K562 (cell line): ENCODE results near the gene SLC12A4. TPM values are rescaled to one million over a fixed set of nuclear protein-coding genes. Genes with fewer than 3 reads are reported as not detected.

ENCODE experiments used
- ATF3 ChIP-seq, 2 experiments: fragments of 450-650 bp in 1 of 2; sonication (generic) in 1 of 2; formaldehyde crosslinking in 1 of 2; IDR thresholded peaks in 1 of 2; conservative IDR thresholded peaks in 1 of 2; 2 replicates each; pipeline versions ENCODE4 v1.6.1 to v1.8.1; 2016 to 2023; ENCODE audit warnings: mild to moderate bottlenecking in 2 of 2, moderate library complexity in 2 of 2, inconsistent platforms in 1 of 2, missing genetic modification reagents in 1 of 2
- CEBPG ChIP-seq, 3 experiments: fragments of 200-800 bp in 1 of 3; sonication (Bioruptor generic) in 1 of 3; sonication (generic) in 1 of 3; formaldehyde crosslinking in 1 of 3; IDR thresholded peaks in 2 of 3; conservative IDR thresholded peaks in 1 of 3; 2 replicates each; pipeline versions ENCODE4 v1.6.1 to v1.8.0; 2016 to 2022; ENCODE audit warnings: missing compliant biosample characterization in 2 of 3, missing genetic modification characterization in 2 of 3, mild to moderate bottlenecking in 1 of 3, missing genetic modification reagents in 1 of 3
- CEBPZ ChIP-seq: fragments of 150-350 bp; IDR thresholded peaks from 2 replicates; pipeline ENCODE4 v1.6.1; 2014; ENCODE audit warnings: low read depth, mild to moderate bottlenecking, low read length, borderline replicate concordance
- EP400 ChIP-seq: fragments of 450-650 bp; IDR thresholded peaks from 2 replicates; pipeline ENCODE4 v1.6.1; 2017; ENCODE audit warnings: antibody characterized with exemption, mild to moderate bottlenecking, moderate library complexity
- HDAC3 ChIP-seq: fragments of 450-650 bp; IDR thresholded peaks from 2 replicates; pipeline ENCODE4 v1.6.1; 2018; ENCODE audit warnings: borderline replicate concordance, mild to moderate bottlenecking, moderate library complexity; ENCODE audit not compliant: partially characterized antibody
- HDAC8 ChIP-seq: fragments of 450-650 bp; IDR thresholded peaks from 2 replicates; pipeline ENCODE4 v1.6.1; 2016; ENCODE audit warnings: mild to moderate bottlenecking, missing genetic modification characterization, moderate library complexity, missing compliant biosample characterization
- HNRNPL ChIP-seq: fragments of 200-400 bp; formaldehyde crosslinking; IDR thresholded peaks from 2 replicates; pipeline ENCODE4 v1.6.1; 2017; ENCODE audit warnings: low read depth, mild to moderate bottlenecking, low read length
- MIER1 ChIP-seq: fragments of 450-650 bp; IDR thresholded peaks from 2 replicates; pipeline ENCODE4 v1.6.1; 2016; ENCODE audit warnings: antibody characterized with exemption, mild to moderate bottlenecking, low read depth
- NELFE ChIP-seq: IDR thresholded peaks from 2 replicates; pipeline ENCODE4 v1.6.1; 2011; ENCODE audit warnings: mild to moderate bottlenecking; ENCODE audit not compliant: insufficient read depth, insufficient read length
- NFIX ChIP-seq: fragments of 250-450 bp; sonication (Bioruptor Pico); IDR thresholded peaks from 2 replicates; pipeline ENCODE4 v1.4.0; 2020; ENCODE audit warnings: low read depth, mild to moderate bottlenecking, moderate library complexity
- NR3C1 ChIP-seq: sonication (generic); formaldehyde crosslinking; IDR thresholded peaks from 2 replicates; pipeline ENCODE4 v1.8.1; 2022; ENCODE audit warnings: missing genetic modification reagents
- PTBP1 ChIP-seq: fragments of 200-400 bp; formaldehyde crosslinking; IDR thresholded peaks from 2 replicates; pipeline ENCODE4 v1.6.1; 2017; ENCODE audit warnings: low read depth, low read length
- SREBF1 ChIP-seq: fragments of 150-350 bp; IDR thresholded peaks from 2 replicates; pipeline ENCODE4 v1.6.1; 2014; ENCODE audit warnings: antibody characterized with exemption, low read depth, low read length, borderline replicate concordance
- TBP ChIP-seq: optimal IDR thresholded peaks from 2 replicates; pipeline ENCODE3; 2011; ENCODE audit warnings: low read depth, low read length, improper control_type of control experiment
- TGIF2 ChIP-seq: sonication (generic); formaldehyde crosslinking; IDR thresholded peaks from 2 replicates; pipeline ENCODE4 v1.8.1; 2022; ENCODE audit warnings: mild to moderate bottlenecking, missing genetic modification reagents, moderate library complexity
- UBTF ChIP-seq, 2 experiments: IDR thresholded peaks; 2 replicates each; pipeline ENCODE4 v1.6.1; 2012; ENCODE audit warnings: improper control_type of control experiment in 2 of 2, low read depth in 2 of 2, low read length in 2 of 2, borderline replicate concordance in 1 of 2
- XRCC3 ChIP-seq: fragments of 450-650 bp; IDR thresholded peaks from 2 replicates; pipeline ENCODE4 v1.6.1; 2017; ENCODE audit warnings: mild to moderate bottlenecking, moderate library complexity
- ZNF561 ChIP-seq: fragments of 450-650 bp; formaldehyde crosslinking; conservative IDR thresholded peaks from 2 replicates; pipeline ENCODE4 v1.4.0; 2020; ENCODE audit warnings: mild to moderate bottlenecking, moderate library complexity
- ZNF668 ChIP-seq: fragments of 250-450 bp; sonication (Bioruptor Pico); IDR thresholded peaks from 2 replicates; pipeline ENCODE4 v1.8.0; 2022; ENCODE audit warnings: mild to moderate bottlenecking, inconsistent platforms
- ZNF699 ChIP-seq: fragments of 250-450 bp; sonication (Bioruptor Pico); IDR thresholded peaks from 2 replicates; pipeline ENCODE4 v1.8.0; 2021; ENCODE audit warnings: mild to moderate bottlenecking, moderate library complexity; ENCODE audit not compliant: insufficient replicate concordance
- polyA plus RNA-seq, 8 experiments: library from polyadenylated mRNA; depleted of rRNA in 4 of 8; stranded (reverse) in 5 of 8; unstranded in 3 of 8; fragments of >200 nt; fragmentation: Nextera tagmentation in 2 of 8; fragmentation: Illumina TruSeq in 1 of 8; extraction: Ambion mirVana in 2 of 8; extraction: Trizol in 1 of 8; gene quantifications; 2 replicates each; pipeline versions ENCODE4 v1.2.1 to v1.2.3, GENCODE V29; 2011 to 2014; ENCODE audit warnings: inconsistent platforms in 1 of 8, missing spikeins in 1 of 8
- total RNA-seq, 7 experiments: library from RNA; depleted of rRNA in 6 of 7; stranded (reverse); fragments of >200 nt in 6 of 7; fragmentation: Illumina TruSeq in 2 of 7; extraction: Trizol in 2 of 7; gene quantifications; 2 replicates each; pipeline versions ENCODE4 v1.2.1 to v1.2.3, GENCODE V29; 2011 to 2021; ENCODE audit warnings: low replicate concordance in 1 of 7

SLC12A4 gene
- total and polyA plus RNA-seq, 9 of the 15 experiments (the other 6 are each of a cell fraction or from before 2014, with no cell fraction given) = 0.75 to 43.5 (median 15.0) TPM

GRCh38 chr16:67993207-67994039, 25.0 kb upstream of the SLC12A4 start (continued):
- peak; percentile 87; the same call in 1 of the 2 replicates for TF ChIP-seq TGIF2 (CRISPR knock-in tag)
- TF ChIP-seq UBTF (IDR thresholded peaks at IDR 0.05; ENCODE audit: borderline replicate concordance in 1 of 2, low read depth in 2 of 2, low read length in 2 of 2) = no peak
- peak; percentile 57; the same call in 1 of the 2 replicates for TF ChIP-seq ATF3 (IDR thresholded peaks at IDR 0.05)
- TF ChIP-seq ATF3 (CRISPR knock-in tag; conservative IDR thresholded peaks at IDR 0.05) = peak; percentile 71
- no peak for TF ChIP-seq CEBPZ
- no peak for TF ChIP-seq NFIX
- no peak for TF ChIP-seq ZNF699 (CRISPR knock-in tag)
- no peak for TF ChIP-seq SREBF1
- no peak for TF ChIP-seq ZNF561 (CRISPR knock-in tag)
- no peak for TF ChIP-seq CEBPG (CRISPR knock-in tag; IDR thresholded peaks at IDR 0.05)
- TF ChIP-seq CEBPG (tag; conservative IDR thresholded peaks at IDR 0.05 in 1 of 2, IDR thresholded peaks at IDR 0.05 in 1 of 2) = no peak
- no peak for TF ChIP-seq PTBP1
- no peak for TF ChIP-seq XRCC3
- TF ChIP-seq MIER1 = 0 out of 2 replicates have a peak, but pooled peaks have one; percentile 17
- TF ChIP-seq TBP = peak; percentile 17
- no peak for TF ChIP-seq HDAC8 (tag)
- no peak for TF ChIP-seq ZNF668 (CRISPR knock-in tag)
- TF ChIP-seq HDAC3 = no peak
- no peak for TF ChIP-seq NELFE
- peak; percentile 98 for TF ChIP-seq EP400
- TF ChIP-seq HNRNPL = 0 out of 2 replicates have a peak, but pooled peaks have one; percentile 67
- 0 out of 2 replicates have a peak, but pooled peaks have one; percentile 26 for TF ChIP-seq NR3C1 (CRISPR knock-in tag)
